ENCODE measurements around the gene NES.

GRCh38 chr1:156666862-156667609 is 10.2 kb downstream of the NES start:
- TF ChIP-seq EZH2phosphoT487 (IDR thresholded peaks at IDR 0.05; ENCODE audit: insufficient read depth, low read depth), result no peak
- no peak for TF ChIP-seq EZH2 (IDR thresholded peaks at IDR 0.05; ENCODE audit: insufficient read depth, poor library complexity, severe bottlenecking)
